SH-SY5Y (cell line): Measurements from ENCODE around the gene GRIK3.

Source experiments
- GATA2 ChIP-seq: IDR thresholded peaks from 2 replicates; pipeline ENCODE4 v1.6.1; 2011; ENCODE audit warnings: mild to moderate bottlenecking, low read depth, low read length
- GATA3 ChIP-seq: IDR thresholded peaks from 2 replicates; pipeline ENCODE4 v1.6.1; 2011; ENCODE audit warnings: low read depth, mild to moderate bottlenecking, low read length, moderate library complexity

DNA sequence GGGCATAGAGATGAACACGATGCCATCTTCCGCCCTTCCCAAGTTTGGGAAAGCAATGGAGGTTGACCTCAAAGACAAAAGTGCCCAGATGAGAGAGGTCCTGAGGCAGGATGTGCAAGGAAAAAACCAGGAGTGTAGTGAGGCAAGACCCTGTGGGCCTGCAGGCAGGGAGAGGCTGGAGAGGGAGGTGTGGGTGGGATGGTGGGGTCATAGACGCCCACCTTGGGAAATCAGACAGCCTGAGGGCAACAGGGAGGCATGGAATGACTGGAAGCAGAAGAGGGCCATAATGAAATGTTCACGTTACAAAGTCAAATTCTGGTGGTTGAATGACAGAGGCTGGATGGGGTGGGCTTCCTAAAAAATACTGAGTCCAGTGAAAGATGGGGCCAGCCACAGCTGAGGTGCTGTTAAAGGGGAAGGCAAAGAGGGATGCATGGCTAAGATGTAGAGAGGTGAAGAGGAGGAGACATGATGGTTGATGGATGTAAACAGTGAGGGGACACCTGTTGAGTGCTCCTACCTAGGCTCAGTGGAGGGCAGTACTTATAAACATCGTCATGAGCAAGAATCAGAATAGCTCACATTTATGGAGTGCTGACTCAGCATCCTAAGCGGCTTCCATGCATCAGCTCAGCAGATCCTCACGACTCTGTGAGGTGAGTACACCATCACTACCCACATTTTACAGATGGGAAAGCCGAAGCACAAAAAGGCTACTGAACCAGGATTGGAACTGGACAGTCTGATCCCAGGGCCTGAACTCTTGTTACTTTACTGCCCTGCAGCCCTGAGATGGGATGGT, 42.0 kb downstream of the GRIK3 start:
- no peak for TF ChIP-seq GATA3
- TF ChIP-seq GATA2: no peak
